ENCODE data around the gene MAS1.

Gene MAS1

DNA sequence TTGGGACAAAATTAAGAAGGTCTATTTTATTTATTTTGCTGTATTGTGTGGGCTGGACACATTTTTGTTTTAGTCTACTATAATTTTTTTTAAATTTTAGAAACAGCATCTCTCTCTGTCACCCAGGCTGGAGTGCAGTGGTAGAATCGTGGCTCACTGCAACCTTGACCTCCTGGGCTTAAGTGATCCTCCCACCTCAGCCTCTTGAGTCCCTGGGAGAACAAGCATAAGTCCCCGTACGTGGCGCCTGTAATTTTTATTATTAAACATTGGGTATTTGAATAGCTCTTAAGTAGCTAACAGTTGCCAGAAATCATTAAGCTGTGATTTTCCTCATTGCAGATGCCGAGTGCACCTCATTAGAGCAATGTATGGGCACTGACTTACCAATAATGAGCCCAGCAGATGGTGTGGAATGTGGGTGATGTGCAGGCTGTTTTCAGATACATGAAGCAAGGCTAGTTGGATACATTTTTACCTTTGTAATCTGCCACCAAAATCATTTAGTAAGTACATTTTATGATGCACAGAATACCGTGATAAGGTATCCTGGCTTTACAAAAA is 10.3 kb upstream of the MAS1 start:
- DNase-seq: no peak

GRCh38 chr6:159884720-159885119 is 6.1 kb upstream of the MAS1 start:
- no peak for DNase-seq

DNA sequence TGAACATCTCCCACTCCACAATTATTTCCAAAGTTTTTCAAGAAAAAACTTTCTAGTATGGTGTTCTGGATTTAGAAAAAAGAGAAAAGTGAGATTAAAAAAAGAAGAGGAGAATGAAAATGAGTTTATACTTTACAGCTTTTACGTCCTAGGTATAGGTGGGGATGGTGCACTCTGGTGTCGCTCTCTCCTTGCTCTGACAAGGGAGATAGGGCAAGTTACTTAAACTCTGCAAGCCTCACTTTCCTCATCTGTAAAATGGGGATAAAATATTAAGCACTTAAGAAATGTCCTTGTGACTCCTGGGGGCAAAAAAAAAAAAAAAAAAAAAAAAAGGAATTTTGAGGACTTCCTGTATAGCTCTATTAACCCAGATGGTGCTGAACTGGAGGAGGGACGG is 4.5 kb upstream of the MAS1 start:
- DNase-seq: no peak

DNA sequence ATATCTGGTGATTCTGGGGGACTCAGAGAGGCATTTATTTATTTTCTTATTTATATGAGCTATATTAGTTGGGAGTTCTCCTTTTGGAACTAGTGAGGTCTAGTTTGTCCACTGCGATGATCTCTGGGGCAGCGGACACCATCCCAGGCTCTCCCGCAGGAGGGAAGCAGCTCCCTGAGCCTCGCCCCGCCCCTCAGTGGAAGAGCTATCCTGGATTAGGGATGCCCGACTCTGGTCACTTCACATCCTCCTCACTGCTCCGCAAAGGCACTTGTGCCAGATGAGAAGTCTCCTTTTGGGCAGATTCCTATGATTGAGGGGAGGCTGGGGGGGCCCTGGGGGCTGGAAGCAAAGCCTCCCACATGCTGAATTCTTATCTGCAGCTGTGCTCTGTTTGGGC is 3.6 kb upstream of the MAS1 start:
- no peak for DNase-seq

DNA sequence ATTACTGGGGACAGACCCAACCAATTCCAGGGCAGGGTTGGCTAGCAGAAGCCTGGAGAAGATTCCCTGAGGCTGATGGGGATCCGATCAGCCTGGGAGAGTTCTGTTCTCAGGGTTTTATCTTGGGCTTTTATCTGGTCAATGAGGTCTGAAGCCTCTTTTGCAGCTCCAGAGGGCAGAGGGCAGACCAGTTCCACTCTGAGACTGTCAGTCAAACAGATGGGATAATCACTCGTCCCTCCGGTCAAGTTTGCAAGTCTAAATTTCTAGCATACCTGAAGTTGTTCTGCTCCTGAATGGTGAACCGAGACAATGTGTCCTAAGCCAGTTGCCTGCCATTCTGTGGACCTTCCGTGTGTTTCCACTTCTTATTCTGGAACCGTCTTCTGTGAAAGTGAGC is 3.0 kb upstream of the MAS1 start:
- DNase-seq: no peak

GRCh38 chr6:159890201-159890600 is 587 bp upstream of the MAS1 start:
- no peak for DNase-seq

- no peak for DNase-seq
These were observed 1.3 kb downstream of the MAS1 start for GRCh38 chr6:159892053-159892452.

DNA sequence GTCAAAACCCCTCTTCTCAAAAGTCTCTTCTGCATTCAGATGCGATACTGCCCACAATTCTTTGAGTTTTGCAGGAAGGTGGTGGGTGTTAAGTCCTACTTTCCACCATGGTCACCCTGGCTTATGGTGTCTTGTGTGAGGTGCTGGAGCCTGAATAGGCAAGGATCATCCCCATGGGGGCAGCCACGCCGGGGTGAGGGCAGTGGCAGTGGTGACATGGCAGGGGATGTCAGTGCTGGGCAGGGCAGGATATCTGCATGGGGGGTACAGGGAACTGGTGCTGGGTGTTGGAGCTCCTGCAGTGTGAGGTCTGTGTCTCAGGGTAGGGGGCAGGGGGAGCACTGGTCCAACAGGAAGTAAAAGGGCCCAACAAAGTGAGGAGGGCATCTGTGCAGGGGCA is 2.3 kb downstream of the MAS1 start:
- DNase-seq: no peak

DNA sequence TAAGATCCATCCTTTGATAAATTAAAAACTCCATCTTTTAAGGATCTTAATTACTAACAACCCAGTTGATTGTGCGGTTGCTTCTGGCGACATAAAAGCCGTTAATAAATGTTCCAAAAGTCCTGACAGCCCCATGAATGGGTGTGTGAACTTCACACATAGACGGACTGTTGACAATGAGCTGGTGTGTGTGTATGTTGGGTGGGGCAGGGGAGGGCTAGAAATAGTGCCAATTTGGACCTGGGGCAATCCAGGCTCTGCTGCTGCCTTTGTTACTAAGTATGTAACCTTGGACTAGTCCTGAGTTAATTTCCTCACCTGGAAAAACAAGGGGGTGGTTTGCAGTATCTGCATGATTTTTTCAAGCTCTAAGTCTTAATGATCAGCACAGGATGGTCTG is 4.2 kb downstream of the MAS1 start:
- no peak for DNase-seq

GRCh38 chr6:159897603-159898002 is 6.8 kb downstream of the MAS1 start:
- DNase-seq: no peak

- DNase-seq: no peak
These were observed 7.7 kb downstream of the MAS1 start for GRCh38 chr6:159898519-159898918.

DNA sequence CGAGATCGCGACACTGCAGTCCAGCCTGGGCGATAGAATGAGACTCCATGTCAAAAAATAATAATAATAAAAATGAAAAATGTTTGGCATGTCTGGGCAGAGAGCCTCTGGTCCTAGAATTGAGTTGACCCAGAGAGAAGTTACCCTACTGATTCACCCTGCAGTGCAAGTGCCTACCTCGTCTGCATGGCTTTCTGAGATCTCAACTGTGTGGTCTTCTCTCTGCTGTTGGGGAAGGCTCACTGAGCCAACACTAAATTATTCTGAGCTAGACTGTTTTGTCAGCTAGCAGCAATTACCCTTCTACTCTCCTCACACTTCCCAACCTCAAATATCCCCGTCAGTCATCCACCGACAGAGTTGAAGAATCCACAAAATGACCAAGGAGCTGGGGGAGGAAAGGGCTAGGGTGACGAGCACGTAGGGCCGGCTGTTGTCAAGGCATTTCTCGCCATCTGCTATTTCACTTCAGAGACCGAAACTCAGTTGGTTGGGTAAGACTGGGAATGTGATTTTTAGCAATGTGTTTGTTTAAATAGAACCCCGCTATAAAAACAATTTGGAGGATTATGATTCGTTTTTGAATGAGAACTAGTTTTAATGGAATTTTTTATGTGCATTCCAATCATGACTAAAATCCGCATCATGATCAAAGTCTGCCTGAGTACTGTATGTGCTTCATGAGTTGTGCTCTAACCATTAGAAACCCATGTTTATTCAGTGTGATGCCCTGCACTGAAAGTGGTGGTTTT is 9.4 kb downstream of the MAS1 start:
- peak; percentile 96 for DNase-seq

GRCh38 chr6:159902620-159903019 is 11.8 kb downstream of the MAS1 start:
- peak; percentile 70 for DNase-seq

GRCh38 chr6:159904497-159904911 is 13.7 kb downstream of the MAS1 start:
- no peak for DNase-seq

GRCh38 chr6:159906400-159906799 is 15.6 kb downstream of the MAS1 start:
- DNase-seq: no peak

DNA sequence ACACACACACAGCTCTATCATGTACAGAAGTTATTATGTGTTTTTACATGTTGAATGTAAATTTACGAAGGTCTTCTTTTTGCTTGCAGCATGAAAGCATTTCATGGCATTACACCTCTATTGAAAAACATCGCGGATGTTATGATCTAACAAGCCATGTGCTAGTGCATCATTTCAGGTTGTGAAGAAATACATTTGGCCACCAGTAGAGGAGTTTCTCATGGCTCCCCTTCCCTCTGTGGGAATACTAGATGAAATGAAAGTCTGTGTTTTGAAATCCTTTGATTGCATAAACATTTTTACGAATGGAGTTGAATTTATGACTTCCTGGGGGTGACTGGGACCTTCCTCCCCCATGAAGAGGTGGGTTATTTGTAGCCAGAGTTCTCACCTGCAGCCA is 17.7 kb downstream of the MAS1 start:
- DNase-seq: peak; percentile 5

GRCh38 chr6:159908979-159909378 is 18.2 kb downstream of the MAS1 start:
- no peak for DNase-seq

- no peak for DNase-seq
These were observed 19.6 kb downstream of the MAS1 start for GRCh38 chr6:159910342-159910741.

GRCh38 chr6:159913375-159913774 is 22.6 kb downstream of the MAS1 start:
- DNase-seq: no peak

DNA sequence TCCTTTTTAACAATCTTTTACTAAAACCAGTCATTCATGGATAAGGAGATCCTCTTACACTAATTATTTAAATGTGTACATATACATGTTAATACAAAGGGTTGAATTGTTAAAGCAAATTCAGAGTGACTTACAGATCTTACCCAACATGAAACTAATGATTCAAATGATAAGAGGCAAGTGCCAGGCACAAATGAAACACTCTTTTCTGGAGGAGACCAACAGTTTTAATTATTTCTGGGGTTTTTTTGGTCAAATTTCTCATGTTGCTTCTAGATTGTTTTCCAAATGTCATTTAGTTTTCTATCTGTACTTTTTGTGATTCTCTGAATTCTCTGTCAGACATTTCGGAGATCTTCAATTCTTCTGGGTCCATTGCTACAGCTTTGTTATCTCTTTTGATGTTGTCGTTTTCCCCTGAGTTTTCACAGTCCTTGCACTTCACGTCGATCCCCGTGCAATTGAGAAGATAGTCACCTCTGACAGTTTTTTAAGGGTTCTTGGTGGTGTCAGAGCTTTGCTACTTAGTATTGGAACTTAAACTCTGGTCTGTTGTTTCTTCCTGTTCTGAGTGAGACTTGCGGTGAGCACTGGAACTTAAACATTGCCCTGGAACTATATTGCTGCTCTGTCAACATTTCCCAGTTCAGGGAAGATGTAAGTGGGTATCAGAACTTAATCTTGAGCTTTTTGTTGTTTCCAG is 23.2 kb downstream of the MAS1 start:
- DNase-seq: no peak

- no peak for DNase-seq
These were observed 23.8 kb downstream of the MAS1 start for GRCh38 chr6:159914565-159914923.

DNA sequence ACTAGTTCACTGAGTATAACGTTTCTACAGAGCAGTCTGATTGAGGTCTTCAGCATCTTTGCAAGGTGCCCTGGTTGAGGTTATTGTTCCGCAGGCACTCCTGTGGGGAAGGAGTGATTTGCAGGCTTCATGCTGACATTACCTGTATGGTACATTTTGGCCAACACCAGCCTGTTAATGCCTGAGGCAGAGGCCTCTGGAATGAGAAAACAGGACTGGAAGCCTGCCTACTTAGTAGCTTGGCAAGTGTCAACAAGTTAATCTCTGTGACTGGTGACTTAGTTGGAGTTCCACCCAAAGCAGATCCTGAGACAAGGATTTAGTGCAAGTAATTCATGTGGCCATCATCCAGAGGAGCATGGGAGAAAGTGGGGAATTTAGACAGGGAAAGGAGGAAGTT is 24.6 kb downstream of the MAS1 start:
- no peak for DNase-seq

DNA sequence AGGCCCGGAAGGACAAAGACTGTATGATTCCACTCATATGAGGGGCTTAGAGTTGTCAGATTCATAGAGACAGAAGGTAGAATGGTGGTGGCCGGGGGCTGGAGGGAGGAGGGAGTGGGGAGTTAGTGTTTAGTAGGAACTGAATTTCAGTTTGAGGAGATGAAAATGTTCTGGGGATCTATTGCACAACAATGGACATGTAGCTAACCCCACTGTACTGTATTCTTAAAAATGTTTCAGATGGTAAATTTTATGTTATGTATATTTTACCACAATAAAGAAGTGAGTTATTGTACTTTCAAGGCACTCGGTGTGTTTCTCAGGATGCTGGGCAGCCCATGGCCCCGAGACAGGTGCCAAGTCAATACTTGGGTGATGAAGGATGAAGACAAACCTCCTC is 25.4 kb downstream of the MAS1 start:
- no peak for DNase-seq

DNA sequence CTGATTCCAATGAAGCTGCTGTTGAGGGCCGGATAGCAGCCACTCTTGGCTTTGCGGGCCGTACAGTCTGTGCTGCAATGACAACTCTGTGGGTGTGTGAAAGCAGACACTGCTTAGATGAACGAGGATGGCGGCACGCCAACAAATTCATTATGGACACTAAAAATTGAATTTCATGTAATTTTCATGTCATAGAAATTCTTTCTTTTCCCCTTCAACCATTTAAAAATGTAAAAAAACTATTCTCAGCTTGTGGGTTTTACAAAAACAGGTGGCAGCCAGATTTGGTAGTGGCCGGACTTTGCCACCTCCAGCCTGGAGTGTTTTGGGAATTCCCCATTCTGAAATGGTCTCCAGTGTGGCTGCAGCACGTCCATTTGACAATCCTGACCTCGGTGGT is 26.0 kb downstream of the MAS1 start:
- no peak for DNase-seq
